PC-3 (cell line): Measurements from ENCODE around the gene EYS. TPM values are rescaled to one million over a fixed set of nuclear protein-coding genes. Genes with fewer than 3 reads are reported as not detected.
A peak's percentile ranks its signal among the peaks of the same experiment; 100 is the strongest.

Experiments used
- ATAC-seq: fragments of 200-7000 bp; cut with Tn5 transposase; 2 replicates; pipeline ENCODE4 v1.9.1; 2020; ENCODE audit warnings: mild to moderate bottlenecking, moderate library complexity
- BruUV-seq: library from RNA; stranded (reverse); fragments of 400-500 nt; replicated peaks from 2 replicates; lab custom pipeline; 2021; lab: Mats Ljungman, UMichigan
- CTCF ChIA-PET: fragments of 300-600 bp; sonication (Branson Sonifier 250); formaldehyde crosslinking; loops from one replicate; lab custom pipeline; 2022; ENCODE audit warnings: antibody characterized with exemption; lab: Charles Lee
- POLR2A ChIA-PET: fragments of 300-600 bp; sonication (Branson Sonifier 250); formaldehyde crosslinking; loops from one replicate; lab custom pipeline; 2022; ENCODE audit warnings: antibody characterized with exemption; ENCODE audit not compliant: unreplicated experiment; lab: Charles Lee
- DNase-seq: peaks from one replicate; pipeline ENCODE4 v3.0.0-alpha.2; 2015
- H2AFZ ChIP-seq: fragments of 300-600 bp; sonication (generic); 2 replicates; pipeline ENCODE4 v1.6.0; 2016; ENCODE audit warnings: antibody characterized with exemption, low read length
- H3F3A ChIP-seq: fragments of 300-600 bp; sonication (generic); one replicate; pipeline ENCODE4 v1.6.0; 2017; ENCODE audit warnings: antibody characterized with exemption, low read length, control low read depth, mild to moderate bottlenecking; ENCODE audit not compliant: unreplicated experiment
- H3K27ac ChIP-seq: fragments of 300-600 bp; sonication (generic); 2 replicates; pipeline ENCODE4 v1.5.1; 2016; ENCODE audit warnings: mild to moderate bottlenecking, low read length
- H3K27me3 ChIP-seq: fragments of 300-600 bp; sonication (generic); 2 replicates; pipeline ENCODE4 v1.6.1; 2016; ENCODE audit warnings: low read length, mixed read lengths
- H3K36me3 ChIP-seq: fragments of 300-600 bp; sonication (generic); 2 replicates; pipeline ENCODE4 v1.6.1; 2016; ENCODE audit warnings: low read depth, mixed run types, low read length, mixed read lengths
- H3K4me1 ChIP-seq: fragments of 300-600 bp; sonication (generic); 2 replicates; pipeline ENCODE4 v1.5.1; 2016; ENCODE audit warnings: low read length; ENCODE audit not compliant: insufficient read depth
- H3K4me2 ChIP-seq: fragments of 300-600 bp; sonication (generic); 2 replicates; pipeline ENCODE4 v1.6.0; 2016; ENCODE audit warnings: low read length
- H3K4me3 ChIP-seq: fragments of 300-600 bp; sonication (generic); 2 replicates; pipeline ENCODE4 v1.5.1; 2016; ENCODE audit warnings: mild to moderate bottlenecking, low read length, mixed read lengths
- H3K79me2 ChIP-seq: fragments of 300-600 bp; sonication (generic); 2 replicates; pipeline ENCODE4 v1.6.1; 2017; ENCODE audit warnings: low read length, mixed read lengths
- H3K9ac ChIP-seq: fragments of 300-600 bp; sonication (generic); 2 replicates; pipeline ENCODE4 v1.6.0; 2016; ENCODE audit warnings: mild to moderate bottlenecking, low read length
- H3K9me2 ChIP-seq: fragments of 300-600 bp; sonication (generic); replicated peaks from 2 replicates; pipeline ENCODE4 v1.6.1; 2016; ENCODE audit warnings: mixed run types, low read length, mixed read lengths
- H3K9me3 ChIP-seq: fragments of 300-600 bp; sonication (generic); 2 replicates; pipeline ENCODE4 v1.6.1; 2016; ENCODE audit warnings: low read length, mixed read lengths
- H4K20me1 ChIP-seq: fragments of 300-600 bp; sonication (generic); 2 replicates; pipeline ENCODE4 v1.6.1; 2016; ENCODE audit warnings: low read length, mixed read lengths
- EZH2 ChIP-seq: fragments of 300-600 bp; sonication (generic); IDR thresholded peaks from one replicate; pipeline ENCODE4 v1.6.1; 2017; ENCODE audit warnings: antibody characterized with exemption, mild to moderate bottlenecking, low read length; ENCODE audit not compliant: unreplicated experiment
- EZH2phosphoT487 ChIP-seq: fragments of 300-600 bp; sonication (generic); IDR thresholded peaks from 2 replicates; pipeline ENCODE4 v1.6.1; 2018; ENCODE audit warnings: mild to moderate bottlenecking, antibody characterized with exemption, low read length, borderline replicate concordance
- intact Hi-C: fragments of 100-400 bp; cut with micrococcal nuclease; formaldehyde crosslinking; loops from 2 replicates; pipeline ENCODE4 v1.9.0; 2023
- total RNA-seq: library from RNA; depleted of rRNA; stranded (reverse); fragments of >200 nt; gene quantifications from 2 replicates; pipeline ENCODE4 v1.2.3, GENCODE V29; 2014
- TF ChIP-seq, protein P1 (sequence below): fragments of 300-600 bp; sonication (generic); conservative IDR thresholded peaks from 2 replicates; pipeline ENCODE4 v1.5.1; 2017; ENCODE audit warnings: antibody characterized with exemption, low read depth, mild to moderate bottlenecking, low read length

EYS gene
- total RNA-seq, 1 experiment from 2014 or later: 0.07 TPM

GRCh38 chr6:64914124-64914523 lies 792.9 kb downstream of the EYS start:
- no peaks in the 10 kb centered on the region for H3K79me2 ChIP-seq
- no peaks in the 10 kb centered on the region for H3K4me1 ChIP-seq
- no peaks in the 10 kb centered on the region for H4K20me1 ChIP-seq
- BruUV-seq: no TSS peak
- H3K36me3 ChIP-seq: no peaks in the 10 kb centered on the region
- CTCF ChIA-PET: no interaction called here
- TF ChIP-seq EZH2phosphoT487: no peak
- TF ChIP-seq, protein P1, sequence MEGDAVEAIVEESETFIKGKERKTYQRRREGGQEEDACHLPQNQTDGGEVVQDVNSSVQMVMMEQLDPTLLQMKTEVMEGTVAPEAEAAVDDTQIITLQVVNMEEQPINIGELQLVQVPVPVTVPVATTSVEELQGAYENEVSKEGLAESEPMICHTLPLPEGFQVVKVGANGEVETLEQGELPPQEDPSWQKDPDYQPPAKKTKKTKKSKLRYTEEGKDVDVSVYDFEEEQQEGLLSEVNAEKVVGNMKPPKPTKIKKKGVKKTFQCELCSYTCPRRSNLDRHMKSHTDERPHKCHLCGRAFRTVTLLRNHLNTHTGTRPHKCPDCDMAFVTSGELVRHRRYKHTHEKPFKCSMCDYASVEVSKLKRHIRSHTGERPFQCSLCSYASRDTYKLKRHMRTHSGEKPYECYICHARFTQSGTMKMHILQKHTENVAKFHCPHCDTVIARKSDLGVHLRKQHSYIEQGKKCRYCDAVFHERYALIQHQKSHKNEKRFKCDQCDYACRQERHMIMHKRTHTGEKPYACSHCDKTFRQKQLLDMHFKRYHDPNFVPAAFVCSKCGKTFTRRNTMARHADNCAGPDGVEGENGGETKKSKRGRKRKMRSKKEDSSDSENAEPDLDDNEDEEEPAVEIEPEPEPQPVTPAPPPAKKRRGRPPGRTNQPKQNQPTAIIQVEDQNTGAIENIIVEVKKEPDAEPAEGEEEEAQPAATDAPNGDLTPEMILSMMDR: no peak
- TF ChIP-seq EZH2: no peak
- H3K9me3 ChIP-seq: no peaks in the 10 kb centered on the region
- H3K27me3 ChIP-seq: no peaks in the 10 kb centered on the region
- no peak overlapping the region for H3K4me2 ChIP-seq
- intact Hi-C loops: no loop called here
- no peak overlapping the region for H3K4me3 ChIP-seq
- H3F3A ChIP-seq: no peaks in the 10 kb centered on the region
- H3K9ac ChIP-seq: no peak overlapping the region
- H3K9me2 ChIP-seq: no peaks in the 10 kb centered on the region
- ATAC-seq (no peak), DNase-seq (peak; percentile 23)
- no peak overlapping the region for H3K27ac ChIP-seq
- POLR2A ChIA-PET: no interaction called here
- no peak overlapping the region for H2AFZ ChIP-seq

DNA sequence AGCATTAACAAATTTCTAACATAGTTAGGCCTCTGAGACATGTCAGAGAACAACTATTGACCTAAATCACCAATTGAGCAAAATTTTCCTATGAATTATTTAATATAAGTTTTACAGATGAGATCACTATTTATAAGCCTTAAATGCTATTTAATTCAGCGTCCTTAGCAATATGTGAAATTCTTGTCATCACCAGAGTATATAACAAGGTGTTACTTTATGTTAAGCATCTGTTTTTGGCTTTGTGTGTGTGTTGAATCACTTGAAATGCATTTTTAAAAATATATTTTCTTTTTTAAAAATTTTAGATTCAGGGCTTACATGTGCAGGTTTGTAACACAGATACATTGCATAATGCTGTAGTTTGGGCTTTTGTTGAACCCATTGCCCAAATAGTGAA lies 794.1 kb downstream of the EYS start:
- CTCF ChIA-PET: no interaction called here
- H3K4me2 ChIP-seq: no peak overlapping the region
- H3K79me2 ChIP-seq: no peaks in the 10 kb centered on the region
- TF ChIP-seq EZH2phosphoT487: no peak
- no peak for TF ChIP-seq EZH2
- TF ChIP-seq, protein P1: no peak
- H3K9ac ChIP-seq: no peak overlapping the region
- no peaks in the 10 kb centered on the region for H3K27me3 ChIP-seq
- no peak overlapping the region for H2AFZ ChIP-seq
- ATAC-seq (no peak), DNase-seq (no peak)
- BruUV-seq: no TSS peak
- no peaks in the 10 kb centered on the region for H3K9me3 ChIP-seq
- POLR2A ChIA-PET: no interaction called here
- H4K20me1 ChIP-seq: no peaks in the 10 kb centered on the region
- no peaks in the 10 kb centered on the region for H3K4me1 ChIP-seq
- no peaks in the 10 kb centered on the region for H3K9me2 ChIP-seq
- H3F3A ChIP-seq: no peaks in the 10 kb centered on the region
- intact Hi-C loops: no loop called here
- H3K27ac ChIP-seq: no peak overlapping the region
- H3K4me3 ChIP-seq: no peak overlapping the region
- no peaks in the 10 kb centered on the region for H3K36me3 ChIP-seq

DNA sequence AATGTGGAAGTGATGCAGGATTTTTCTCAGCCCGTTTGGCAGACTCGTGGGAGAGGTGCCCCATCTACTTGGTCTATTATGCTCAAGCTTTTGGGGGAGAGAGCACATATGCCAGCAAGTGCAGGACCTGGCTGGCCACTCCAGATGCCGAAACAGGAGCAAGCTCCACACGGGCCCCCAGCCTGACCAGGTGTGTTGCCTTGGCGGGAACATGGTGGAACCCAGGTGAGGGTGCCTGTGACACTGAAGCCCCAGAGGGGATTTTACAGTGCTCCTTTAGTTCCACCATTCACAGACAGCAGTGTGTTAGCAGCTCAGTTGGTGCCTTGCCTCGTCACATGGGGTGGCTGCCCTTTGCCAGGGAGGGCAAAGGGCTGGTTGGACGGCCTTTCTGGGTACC lies 798.9 kb downstream of the EYS start:
- no peaks in the 10 kb centered on the region for H3K36me3 ChIP-seq
- no peak overlapping the region for H3K4me3 ChIP-seq
- ATAC-seq (no peak), DNase-seq (no peak)
- intact Hi-C loops: no loop called here
- H2AFZ ChIP-seq: no peak overlapping the region
- H3K4me2 ChIP-seq: no peak overlapping the region
- H4K20me1 ChIP-seq: no peaks in the 10 kb centered on the region
- no peaks in the 10 kb centered on the region for H3K27me3 ChIP-seq
- H3K27ac ChIP-seq: no peak overlapping the region
- no peaks in the 10 kb centered on the region for H3K4me1 ChIP-seq
- H3K9me3 ChIP-seq: no peaks in the 10 kb centered on the region
- no peak overlapping the region for H3K9ac ChIP-seq
- no peaks in the 10 kb centered on the region for H3K9me2 ChIP-seq
- no TSS peak for BruUV-seq
- no peaks in the 10 kb centered on the region for H3K79me2 ChIP-seq
- CTCF ChIA-PET: no interaction called here
- TF ChIP-seq EZH2phosphoT487 (no peak), EZH2 (no peak)
- TF ChIP-seq, protein P1: no peak
- no peaks in the 10 kb centered on the region for H3F3A ChIP-seq
- POLR2A ChIA-PET: no interaction called here
